Activated B cell treated with CpG ODN at 0.5 μM for 24 hours (primary cell): ENCODE data around the gene RGS1. TPM values are rescaled to one million over a fixed set of nuclear protein-coding genes. Genes with fewer than 3 reads are reported as not detected.

Source experiments
- ATAC-seq: fragments of 200-7000 bp; cut with Tn5 transposase; one replicate; pipeline ENCODE4 v1.10.0; 2021; ENCODE audit warnings: low read depth, mild to moderate bottlenecking, moderate library complexity
- CTCF ChIA-PET: fragments of 350-600 bp; sonication (Branson Sonifier 250); formaldehyde crosslinking; loops from one replicate; lab custom pipeline; 2021; ENCODE audit warnings: antibody characterized with exemption; lab: Charles Lee
- POLR2A ChIA-PET: fragments of 350-600 bp; sonication (Branson Sonifier 250); formaldehyde crosslinking; loops from one replicate; lab custom pipeline; 2021; ENCODE audit warnings: antibody characterized with exemption; lab: Charles Lee
- DNase-seq: peaks from one replicate; pipeline ENCODE4 v3.0.0; 2022
- H3K27ac Mint-ChIP-seq: one replicate; pipeline ENCODE4 v1.8.0; 2020; ENCODE audit warnings: mixed read lengths
- H3K27me3 Mint-ChIP-seq: one replicate; pipeline ENCODE4 v1.8.0; 2021; ENCODE audit warnings: mixed read lengths
- H3K36me3 Mint-ChIP-seq: one replicate; pipeline ENCODE4 v1.8.0; 2021; ENCODE audit warnings: low read depth, mixed read lengths
- H3K4me1 Mint-ChIP-seq: one replicate; pipeline ENCODE4 v1.8.0; 2021; ENCODE audit warnings: mixed read lengths
- H3K4me3 Mint-ChIP-seq: one replicate; pipeline ENCODE4 v1.8.0; 2020; ENCODE audit warnings: mild to moderate bottlenecking, mixed read lengths
- H3K9me3 Mint-ChIP-seq: one replicate; pipeline ENCODE4 v1.8.0; 2020; ENCODE audit warnings: mixed read lengths
- intact Hi-C: fragments of 100-400 bp; cut with micrococcal nuclease; formaldehyde crosslinking; loops from one replicate; pipeline ENCODE4 v1.15.1; 2024
- total RNA-seq: library from RNA; stranded (reverse); gene quantifications from 2 replicates; pipeline ENCODE4 v1.2.3, GENCODE V29; 2022
- TF ChIP-seq, protein P1 (sequence below): fragments of 200-600 bp; IDR thresholded peaks from one replicate; pipeline ENCODE4 v1.8.0; 2022; ENCODE audit warnings: antibody characterized with exemption, mild to moderate bottlenecking

Gene RGS1
- total RNA-seq, 1 donor from 2014 or later: 56.8 TPM

- Mint-ChIP-seq H3K27ac (no peak overlapping the region), H3K4me3 (no peak overlapping the region), H3K27me3 (peaks cover 2% of the 10 kb centered on the region), H3K36me3 (no peaks in the 10 kb centered on the region), H3K4me1 (peaks cover 27% of the 10 kb centered on the region), H3K9me3 (no peaks in the 10 kb centered on the region)
- CTCF ChIA-PET: no interaction called here
- no peak for DNase-seq
- POLR2A ChIA-PET: no interaction called here
- intact Hi-C loops: no loop called here
- TF ChIP-seq, protein P1, sequence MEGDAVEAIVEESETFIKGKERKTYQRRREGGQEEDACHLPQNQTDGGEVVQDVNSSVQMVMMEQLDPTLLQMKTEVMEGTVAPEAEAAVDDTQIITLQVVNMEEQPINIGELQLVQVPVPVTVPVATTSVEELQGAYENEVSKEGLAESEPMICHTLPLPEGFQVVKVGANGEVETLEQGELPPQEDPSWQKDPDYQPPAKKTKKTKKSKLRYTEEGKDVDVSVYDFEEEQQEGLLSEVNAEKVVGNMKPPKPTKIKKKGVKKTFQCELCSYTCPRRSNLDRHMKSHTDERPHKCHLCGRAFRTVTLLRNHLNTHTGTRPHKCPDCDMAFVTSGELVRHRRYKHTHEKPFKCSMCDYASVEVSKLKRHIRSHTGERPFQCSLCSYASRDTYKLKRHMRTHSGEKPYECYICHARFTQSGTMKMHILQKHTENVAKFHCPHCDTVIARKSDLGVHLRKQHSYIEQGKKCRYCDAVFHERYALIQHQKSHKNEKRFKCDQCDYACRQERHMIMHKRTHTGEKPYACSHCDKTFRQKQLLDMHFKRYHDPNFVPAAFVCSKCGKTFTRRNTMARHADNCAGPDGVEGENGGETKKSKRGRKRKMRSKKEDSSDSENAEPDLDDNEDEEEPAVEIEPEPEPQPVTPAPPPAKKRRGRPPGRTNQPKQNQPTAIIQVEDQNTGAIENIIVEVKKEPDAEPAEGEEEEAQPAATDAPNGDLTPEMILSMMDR: no peak
- no peak for ATAC-seq
These were observed 23.0 kb downstream of the RGS1 start for GRCh38 chr1:192598589-192598988.

GRCh38 chr1:192600275-192600674, 24.7 kb downstream of the RGS1 start:
- ATAC-seq: no peak
- no peaks in the 10 kb centered on the region for H3K27me3 Mint-ChIP-seq
- H3K9me3 Mint-ChIP-seq: no peaks in the 10 kb centered on the region
- H3K4me1 Mint-ChIP-seq: peaks cover 35% of the 10 kb centered on the region
- ChIA-PET POLR2A (no interaction called here), CTCF (no interaction called here)
- intact Hi-C loops: no loop called here
- no peak for DNase-seq
- no peaks in the 10 kb centered on the region for H3K36me3 Mint-ChIP-seq
- H3K27ac Mint-ChIP-seq: no peak overlapping the region
- no peak overlapping the region for H3K4me3 Mint-ChIP-seq
- TF ChIP-seq, protein P1: no peak

DNA sequence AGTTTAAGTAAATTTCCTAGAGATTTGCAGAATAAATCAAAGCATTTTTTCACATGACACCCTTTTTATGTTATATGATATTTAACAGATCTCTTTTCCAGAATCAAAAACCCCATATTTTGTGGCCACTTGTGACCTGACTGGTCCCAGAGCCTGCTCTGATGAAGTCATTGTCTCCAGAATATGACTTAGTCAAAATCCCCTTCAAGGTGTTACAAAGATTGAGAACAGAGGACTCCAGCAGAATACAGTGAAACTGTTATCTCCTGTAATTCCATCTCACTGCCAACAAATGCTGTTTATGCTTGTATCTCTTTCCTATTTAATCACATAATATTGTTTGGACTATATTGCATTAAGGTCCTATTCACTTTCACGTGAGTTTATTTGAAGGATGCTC, 25.6 kb downstream of the RGS1 start:
- POLR2A ChIA-PET: no interaction called here
- Mint-ChIP-seq H3K27me3 (no peaks in the 10 kb centered on the region), H3K36me3 (no peaks in the 10 kb centered on the region), H3K4me3 (no peak overlapping the region), H3K4me1 (peaks cover 40% of the 10 kb centered on the region), H3K27ac (no peak overlapping the region), H3K9me3 (no peaks in the 10 kb centered on the region)
- no peak for ATAC-seq
- CTCF ChIA-PET: no interaction called here
- intact Hi-C loops: loop anchor here (1.0 kb wide), 1 partner anchor 8 kb away; no protein-coding TSS in a partner anchor
- no peak for DNase-seq
- TF ChIP-seq, protein P1: no peak

- ChIA-PET POLR2A (no interaction called here), CTCF (no interaction called here)
- Mint-ChIP-seq H3K4me3 (no peak overlapping the region), H3K27me3 (no peaks in the 10 kb centered on the region), H3K4me1 (peaks cover 40% of the 10 kb centered on the region), H3K9me3 (no peaks in the 10 kb centered on the region), H3K27ac (no peak overlapping the region), H3K36me3 (no peaks in the 10 kb centered on the region)
- TF ChIP-seq, protein P1: no peak
- intact Hi-C loops: loop anchor here (1.0 kb wide), 1 partner anchor 8 kb away; no protein-coding TSS in a partner anchor
- DNase-seq (no peak), ATAC-seq (no peak)
These were observed 26.0 kb downstream of the RGS1 start for GRCh38 chr1:192601567-192601966.

DNA sequence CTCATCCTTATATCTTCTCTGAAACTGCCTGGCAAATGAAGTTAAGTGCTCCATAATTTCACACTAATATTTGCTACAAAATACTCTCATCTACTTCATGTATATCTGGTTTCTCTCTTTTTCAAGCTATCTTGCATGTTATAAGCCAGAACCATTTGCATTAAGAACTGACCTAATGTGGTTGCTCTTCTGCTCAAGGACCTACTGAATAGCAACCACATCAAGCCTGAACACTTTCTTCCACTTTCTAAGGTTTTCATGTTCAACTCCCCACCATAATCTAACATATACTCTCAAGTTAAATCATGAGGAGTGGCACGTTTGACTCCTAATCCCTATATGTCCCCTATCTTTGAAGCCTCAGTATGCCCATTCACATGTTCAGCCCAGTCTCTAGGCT, 27.2 kb downstream of the RGS1 start:
- TF ChIP-seq, protein P1: no peak
- peaks cover 44% of the 10 kb centered on the region for H3K4me1 Mint-ChIP-seq
- H3K4me3 Mint-ChIP-seq: no peak overlapping the region
- ATAC-seq (no peak), DNase-seq (no peak)
- H3K36me3 Mint-ChIP-seq: no peaks in the 10 kb centered on the region
- CTCF ChIA-PET: interaction anchor here (1.0 kb wide), 1 partner anchor 125 kb away, joined by 3 read pairs; no protein-coding TSS in a partner anchor
- POLR2A ChIA-PET: no interaction called here
- intact Hi-C loops: no loop called here
- H3K9me3 Mint-ChIP-seq: no peaks in the 10 kb centered on the region
- no peaks in the 10 kb centered on the region for H3K27me3 Mint-ChIP-seq
- no peak overlapping the region for H3K27ac Mint-ChIP-seq
